Measurements from ENCODE around the gene LEPR. TPM values are rescaled to one million over a fixed set of nuclear protein-coding genes. Genes with fewer than 3 reads are reported as not detected.
A peak's percentile ranks its signal among the peaks of the same experiment; 100 is the strongest.
"Not testable (repeated sequence)": the region's sequence is repeated elsewhere in the genome, so short reads cannot be mapped to it uniquely, and the experiment has no call there.

The LEPR gene, protein sequence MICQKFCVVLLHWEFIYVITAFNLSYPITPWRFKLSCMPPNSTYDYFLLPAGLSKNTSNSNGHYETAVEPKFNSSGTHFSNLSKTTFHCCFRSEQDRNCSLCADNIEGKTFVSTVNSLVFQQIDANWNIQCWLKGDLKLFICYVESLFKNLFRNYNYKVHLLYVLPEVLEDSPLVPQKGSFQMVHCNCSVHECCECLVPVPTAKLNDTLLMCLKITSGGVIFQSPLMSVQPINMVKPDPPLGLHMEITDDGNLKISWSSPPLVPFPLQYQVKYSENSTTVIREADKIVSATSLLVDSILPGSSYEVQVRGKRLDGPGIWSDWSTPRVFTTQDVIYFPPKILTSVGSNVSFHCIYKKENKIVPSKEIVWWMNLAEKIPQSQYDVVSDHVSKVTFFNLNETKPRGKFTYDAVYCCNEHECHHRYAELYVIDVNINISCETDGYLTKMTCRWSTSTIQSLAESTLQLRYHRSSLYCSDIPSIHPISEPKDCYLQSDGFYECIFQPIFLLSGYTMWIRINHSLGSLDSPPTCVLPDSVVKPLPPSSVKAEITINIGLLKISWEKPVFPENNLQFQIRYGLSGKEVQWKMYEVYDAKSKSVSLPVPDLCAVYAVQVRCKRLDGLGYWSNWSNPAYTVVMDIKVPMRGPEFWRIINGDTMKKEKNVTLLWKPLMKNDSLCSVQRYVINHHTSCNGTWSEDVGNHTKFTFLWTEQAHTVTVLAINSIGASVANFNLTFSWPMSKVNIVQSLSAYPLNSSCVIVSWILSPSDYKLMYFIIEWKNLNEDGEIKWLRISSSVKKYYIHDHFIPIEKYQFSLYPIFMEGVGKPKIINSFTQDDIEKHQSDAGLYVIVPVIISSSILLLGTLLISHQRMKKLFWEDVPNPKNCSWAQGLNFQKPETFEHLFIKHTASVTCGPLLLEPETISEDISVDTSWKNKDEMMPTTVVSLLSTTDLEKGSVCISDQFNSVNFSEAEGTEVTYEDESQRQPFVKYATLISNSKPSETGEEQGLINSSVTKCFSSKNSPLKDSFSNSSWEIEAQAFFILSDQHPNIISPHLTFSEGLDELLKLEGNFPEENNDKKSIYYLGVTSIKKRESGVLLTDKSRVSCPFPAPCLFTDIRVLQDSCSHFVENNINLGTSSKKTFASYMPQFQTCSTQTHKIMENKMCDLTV
- 2.8 TPM for total RNA-seq
- 1 to 10 TPM; 2.3 to 3.2 (median 2.8) TPM for polyA plus RNA-seq

DNA sequence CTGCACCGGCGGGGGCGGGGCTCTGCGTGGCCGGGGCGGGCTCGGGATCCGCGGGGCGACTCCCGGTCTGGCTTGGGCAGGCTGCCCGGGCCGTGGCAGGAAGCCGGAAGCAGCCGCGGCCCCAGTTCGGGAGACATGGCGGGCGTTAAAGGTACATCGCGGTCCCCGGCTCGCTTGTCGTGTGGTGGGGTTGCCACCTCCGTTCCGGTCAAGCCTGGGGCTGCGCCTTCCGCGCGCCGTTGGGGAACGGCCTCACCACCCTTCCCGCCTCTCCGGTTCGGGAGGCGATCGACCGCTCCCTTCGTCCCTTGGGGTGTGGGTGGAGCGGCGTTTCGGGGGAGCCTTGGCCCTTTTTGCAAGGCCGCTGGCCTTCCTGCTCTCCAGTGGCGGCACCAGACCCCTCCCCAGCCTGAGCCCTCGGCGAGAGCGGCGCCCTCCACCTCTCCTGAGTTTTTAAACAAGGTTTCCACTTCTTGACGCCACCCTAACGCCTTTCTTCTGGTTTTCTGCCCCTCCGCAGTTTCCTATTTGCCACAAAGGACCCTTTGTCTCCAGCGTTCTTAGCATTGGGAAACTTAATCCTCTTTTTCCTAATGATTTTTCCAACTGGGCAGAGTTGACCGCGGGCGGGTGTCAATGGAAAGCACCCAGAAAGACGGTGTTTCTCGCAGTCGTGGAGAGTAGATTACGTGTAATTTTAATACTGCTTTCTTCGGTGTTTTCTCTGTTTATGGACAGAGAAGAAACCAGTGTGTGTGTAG is at the start of gene LEPR, which contains the start of gene LEPROT:
LEPR (plus strand) TSS at position 79 of the 761 bp plus-strand sequence. CDS start 144,898 bp downstream, outside the sequence.
LEPROT (plus strand) TSS at position 79 of the 761 bp plus-strand sequence; CDS start at position 136, 57 bp downstream.
- Mint-ChIP-seq H3K36me3 (peaks cover 6% of the 10 kb centered on the region), H3K4me3 (no peak within 1 kb of the TSS), H3K4me1 (peaks cover 15 to 24% (median 17%) of the 10 kb centered on the region in 4 donors), H3K9me3 (no peaks in the 10 kb centered on the region), H3K27me3 (no peaks in the 10 kb centered on the region), H3K27ac (peak within 1 kb of the TSS; percentile 93 to 98 (median 96))
- Histone ChIP-seq H3K9me3 (ENCODE audit: control insufficient read depth in 2 of 2, low read length in 2 of 2) (no peaks in the 10 kb centered on the region), H3K27me3 (ENCODE audit: control insufficient read depth, insufficient read depth, low read length) (peaks cover 3% of the 10 kb centered on the region), H3K4me1 (ENCODE audit: control insufficient read depth, insufficient read depth, low read length, poor library complexity, severe bottlenecking) (peaks cover 20% of the 10 kb centered on the region), H3K27ac (ENCODE audit: insufficient read depth, low read length, poor library complexity, severe bottlenecking) (peak within 1 kb of the TSS; percentile 80), H3K36me3 (ENCODE audit: control insufficient read depth, insufficient read depth, low read length) (peaks cover 5% of the 10 kb centered on the region), H3K4me3 (ENCODE audit: low read depth, low read length) (peak within 1 kb of the TSS; percentile 86)
- DNase-seq (peak in 1 of 3 donors; percentile 18), ATAC-seq (ENCODE audit: low read depth in 2 of 2) (no peak)

DNA sequence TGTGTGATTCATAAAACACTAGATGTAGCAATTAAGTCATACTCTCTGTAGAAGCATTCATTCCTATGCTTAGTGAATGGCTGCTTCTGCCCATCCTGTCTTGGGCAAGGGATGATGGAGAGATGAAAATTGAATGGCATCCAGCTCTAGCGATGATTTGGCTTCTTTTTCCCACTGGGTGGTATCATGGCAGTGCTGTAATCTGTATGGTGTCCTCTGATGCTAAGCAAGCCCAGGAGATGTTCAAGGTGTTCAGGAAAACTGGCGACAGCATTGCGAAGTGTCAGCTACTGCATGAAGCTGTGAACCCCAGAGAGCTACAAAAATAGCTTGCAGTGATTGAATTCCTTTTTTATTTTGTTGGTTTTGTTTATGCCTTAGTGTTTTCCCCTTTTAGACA is 48.9 kb upstream of the LEPR start:
- no peak overlapping the region for H3K27ac ChIP-seq (ENCODE audit: insufficient read depth, low read length, poor library complexity, severe bottlenecking)
- H3K4me1 Mint-ChIP-seq = no peaks in the 10 kb centered on the region
- H3K36me3 Mint-ChIP-seq = no peaks in the 10 kb centered on the region

DNA sequence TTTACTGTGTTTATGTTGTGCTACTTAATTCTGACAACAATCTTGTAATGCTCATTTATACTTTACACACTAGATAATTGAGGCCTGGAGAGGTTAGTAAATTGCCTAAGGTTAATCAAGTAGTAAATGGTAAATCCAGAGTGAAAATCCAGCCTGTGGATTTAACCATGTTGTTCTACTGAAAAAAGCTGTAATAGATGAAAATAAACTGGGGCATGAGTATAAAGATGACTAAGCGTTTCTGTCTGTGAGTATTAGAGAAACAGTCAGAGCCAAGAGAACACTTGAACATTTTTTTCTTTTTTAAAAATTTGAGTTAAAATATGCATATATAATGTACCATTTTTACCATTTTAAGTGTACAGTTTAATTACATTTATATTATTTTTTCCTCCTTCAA is 47.9 kb upstream of the LEPR start:
- no peak for ATAC-seq (ENCODE audit: low read depth in 2 of 2)
- Histone ChIP-seq H3K9me3 (ENCODE audit: control insufficient read depth in 2 of 2, low read length in 2 of 2) (no peaks in the 10 kb centered on the region), H3K4me1 (ENCODE audit: control insufficient read depth, insufficient read depth, low read length, poor library complexity, severe bottlenecking) (no peaks in the 10 kb centered on the region), H3K36me3 (ENCODE audit: control insufficient read depth, insufficient read depth, low read length) (no peaks in the 10 kb centered on the region), H3K27me3 (ENCODE audit: control insufficient read depth, insufficient read depth, low read length) (no peaks in the 10 kb centered on the region), H3K4me3 (ENCODE audit: low read depth, low read length) (no peak overlapping the region), H3K27ac (ENCODE audit: insufficient read depth, low read length, poor library complexity, severe bottlenecking) (no peak overlapping the region)
- H3K27me3 Mint-ChIP-seq = peaks cover 16% of the 10 kb centered on the region
- no peak overlapping the region for H3K4me3 Mint-ChIP-seq
- peaks cover 0 to 4% (median 0%) of the 10 kb centered on the region in 7 donors for H3K9me3 Mint-ChIP-seq
- DNase-seq = no peak
- no peaks in the 10 kb centered on the region for H3K4me1 Mint-ChIP-seq
- no peaks in the 10 kb centered on the region for H3K36me3 Mint-ChIP-seq
- no peak overlapping the region for H3K27ac Mint-ChIP-seq

More for the DNA sequence above, 48.9 kb upstream of the LEPR start:
- Histone ChIP-seq H3K4me1 (ENCODE audit: control insufficient read depth, insufficient read depth, low read length, poor library complexity, severe bottlenecking) (no peaks in the 10 kb centered on the region), H3K4me3 (ENCODE audit: low read depth, low read length) (no peak overlapping the region), H3K27me3 (ENCODE audit: control insufficient read depth, insufficient read depth, low read length) (no peaks in the 10 kb centered on the region), H3K9me3 (ENCODE audit: control insufficient read depth in 2 of 2, low read length in 2 of 2) (no peaks in the 10 kb centered on the region), H3K36me3 (ENCODE audit: control insufficient read depth, insufficient read depth, low read length) (no peaks in the 10 kb centered on the region)
- no peak for ATAC-seq (ENCODE audit: low read depth in 2 of 2)
- Mint-ChIP-seq H3K4me3 (no peak overlapping the region), H3K9me3 (peaks cover 0 to 4% (median 0%) of the 10 kb centered on the region in 7 donors), H3K27me3 (peaks cover 12% of the 10 kb centered on the region), H3K27ac (no peak overlapping the region)
- no peak for DNase-seq

DNA sequence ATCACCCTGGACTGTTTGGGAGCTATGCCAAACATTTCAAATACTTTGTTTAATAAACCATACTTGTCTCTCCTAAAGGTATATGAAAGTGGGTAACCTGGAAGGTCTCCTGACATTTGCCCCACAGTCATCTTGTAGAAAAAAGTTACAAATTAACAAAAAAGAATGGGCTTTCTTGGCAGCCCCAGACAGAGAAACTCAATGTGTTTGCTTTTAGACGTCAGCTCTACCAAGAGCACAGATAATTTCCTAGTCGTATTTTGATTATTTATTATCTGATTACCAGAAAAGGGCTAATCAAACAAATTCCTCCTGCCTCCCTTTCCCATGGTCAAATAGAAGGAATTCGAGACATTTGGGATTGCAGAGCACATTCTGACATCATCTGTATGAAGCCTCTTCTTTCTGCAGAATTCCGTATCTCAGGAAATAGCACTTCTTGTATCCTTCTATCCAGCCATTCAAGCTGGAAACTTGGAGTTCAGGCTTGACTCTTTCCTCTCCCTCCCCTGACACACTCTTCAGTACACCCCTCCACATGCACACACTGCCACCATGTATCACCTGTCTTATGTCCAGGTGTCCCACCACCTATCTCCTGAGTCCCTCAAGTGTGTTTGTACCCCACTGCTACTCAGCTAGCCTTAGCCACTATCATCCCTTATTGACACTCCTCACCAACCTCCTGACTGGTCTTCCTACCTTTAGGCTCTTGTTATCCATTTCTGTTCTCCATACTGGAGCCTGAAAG is 42.8 kb upstream of the LEPR start:
- Histone ChIP-seq H3K4me1 (ENCODE audit: control insufficient read depth, insufficient read depth, low read length, poor library complexity, severe bottlenecking) (no peaks in the 10 kb centered on the region), H3K36me3 (ENCODE audit: control insufficient read depth, insufficient read depth, low read length) (no peaks in the 10 kb centered on the region), H3K27ac (ENCODE audit: insufficient read depth, low read length, poor library complexity, severe bottlenecking) (no peak overlapping the region), H3K4me3 (ENCODE audit: low read depth, low read length) (no peak overlapping the region), H3K9me3 (ENCODE audit: control insufficient read depth in 2 of 2, low read length in 2 of 2) (no peaks in the 10 kb centered on the region), H3K27me3 (ENCODE audit: control insufficient read depth, insufficient read depth, low read length) (peaks cover 3% of the 10 kb centered on the region)
- H3K4me1 Mint-ChIP-seq = no peaks in the 10 kb centered on the region
- H3K9me3 Mint-ChIP-seq = peaks cover 0 to 5% (median 0%) of the 10 kb centered on the region in 7 donors
- H3K4me3 Mint-ChIP-seq = no peak overlapping the region
- H3K36me3 Mint-ChIP-seq = peaks cover 2% of the 10 kb centered on the region
- H3K27me3 Mint-ChIP-seq = peaks cover 16% of the 10 kb centered on the region
- H3K27ac Mint-ChIP-seq = no peak overlapping the region
- DNase-seq (no peak), ATAC-seq (ENCODE audit: low read depth in 2 of 2) (no peak)

DNA sequence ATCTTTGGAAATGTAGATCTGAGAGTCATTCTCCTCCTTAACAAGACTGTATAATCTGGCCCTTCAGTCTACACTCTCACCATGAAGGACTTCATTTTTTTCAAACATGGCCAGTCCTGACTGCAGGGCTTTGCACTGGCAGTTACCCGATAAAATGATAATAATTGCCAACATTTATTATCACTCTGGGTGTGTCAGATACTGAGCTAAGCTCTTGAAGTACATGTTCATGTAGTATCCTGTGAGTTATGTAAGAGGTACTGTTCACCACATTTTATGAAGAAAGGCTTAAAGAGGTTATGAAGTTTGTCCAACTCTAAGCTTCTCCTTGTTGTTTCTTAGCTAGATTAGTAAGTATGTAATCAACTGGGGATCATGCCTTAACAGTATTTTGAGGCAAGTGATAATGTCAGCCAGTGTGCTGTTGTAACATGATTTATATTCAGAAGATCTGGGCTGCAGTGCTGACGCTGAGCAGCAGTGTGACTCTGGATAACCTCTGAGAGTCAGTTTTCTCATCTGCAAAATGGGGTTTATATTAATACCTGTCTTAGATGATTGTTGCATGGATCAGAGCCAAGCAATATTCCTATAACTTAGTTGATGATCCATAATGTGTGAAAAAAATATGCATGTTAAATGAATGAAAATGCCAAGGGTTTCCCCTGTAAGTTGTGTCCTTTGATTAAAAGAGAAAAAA is 42.1 kb upstream of the LEPR start:
- ATAC-seq (ENCODE audit: low read depth in 2 of 2) = no peak
- Histone ChIP-seq H3K9me3 (ENCODE audit: control insufficient read depth in 2 of 2, low read length in 2 of 2) (no peaks in the 10 kb centered on the region), H3K27me3 (ENCODE audit: control insufficient read depth, insufficient read depth, low read length) (peaks cover 3% of the 10 kb centered on the region), H3K36me3 (ENCODE audit: control insufficient read depth, insufficient read depth, low read length) (no peaks in the 10 kb centered on the region), H3K4me1 (ENCODE audit: control insufficient read depth, insufficient read depth, low read length, poor library complexity, severe bottlenecking) (no peaks in the 10 kb centered on the region), H3K27ac (ENCODE audit: insufficient read depth, low read length, poor library complexity, severe bottlenecking) (no peak overlapping the region), H3K4me3 (ENCODE audit: low read depth, low read length) (no peak overlapping the region)
- H3K4me3 Mint-ChIP-seq = no peak overlapping the region
- H3K36me3 Mint-ChIP-seq = peaks cover 2% of the 10 kb centered on the region
- peaks cover 0 to 7% (median 0%) of the 10 kb centered on the region in 7 donors for H3K9me3 Mint-ChIP-seq
- DNase-seq = no peak
- H3K4me1 Mint-ChIP-seq = no peaks in the 10 kb centered on the region
- H3K27ac Mint-ChIP-seq = no peak overlapping the region
- peaks cover 16% of the 10 kb centered on the region for H3K27me3 Mint-ChIP-seq

DNA sequence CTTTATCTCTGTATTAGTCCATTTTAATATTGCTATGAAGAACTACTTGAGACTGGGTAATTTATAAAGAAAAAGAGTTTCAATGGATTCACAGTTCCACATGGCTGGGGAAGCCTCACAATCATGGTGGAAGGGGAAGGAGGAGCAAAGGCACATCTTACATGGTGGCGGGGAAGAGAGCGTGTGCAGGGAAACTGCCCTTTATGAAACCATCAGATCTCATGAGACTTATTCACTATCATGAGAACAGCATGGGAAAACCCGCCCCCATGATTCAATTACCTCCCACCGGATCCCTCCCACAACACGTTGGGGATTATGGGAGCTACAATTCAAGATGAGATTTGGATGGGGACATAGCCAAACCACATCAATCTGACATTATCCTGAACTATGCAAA is 36.0 kb upstream of the LEPR start:
- not testable (repeated sequence) for H3K36me3 Mint-ChIP-seq; H3K27me3 Mint-ChIP-seq; H3K27ac Mint-ChIP-seq; H3K4me1 Mint-ChIP-seq; H3K9me3 ChIP-seq (ENCODE audit: control insufficient read depth in 2 of 2, low read length in 2 of 2); H3K36me3 ChIP-seq (ENCODE audit: control insufficient read depth, insufficient read depth, low read length); DNase-seq; H3K27ac ChIP-seq (ENCODE audit: insufficient read depth, low read length, poor library complexity, severe bottlenecking); H3K4me3 ChIP-seq (ENCODE audit: low read depth, low read length); H3K4me3 Mint-ChIP-seq; ATAC-seq (ENCODE audit: low read depth in 2 of 2); H3K27me3 ChIP-seq (ENCODE audit: control insufficient read depth, insufficient read depth, low read length); H3K9me3 Mint-ChIP-seq; H3K4me1 ChIP-seq (ENCODE audit: control insufficient read depth, insufficient read depth, low read length, poor library complexity, severe bottlenecking)
